Frontal cortex (tissue), 4 donors: ENCODE results near the gene BLNK. TPM values are rescaled to one million over a fixed set of nuclear protein-coding genes. Genes with fewer than 3 reads are reported as not detected.

Experiments
- DNase-seq, 2 donors: peaks; one replicate each; pipeline ENCODE4 v3.0.0; 2012; ENCODE audit warnings: low spot score in 2 of 2
- FAIRE-seq: peaks from 2 replicates; lab custom pipeline; 2012; peaks lifted over from hg19 to GRCh38; lab: Jason Lieb, UNC
- total RNA-seq: library from RNA; depleted of rRNA; stranded (reverse); fragments of >200 nt; gene quantifications from one replicate; pipeline ENCODE4 v1.2.3, GENCODE V29; 2014
- donor health status: control.
- donor health status: control.
- donor health status: control.

The BLNK gene
- total RNA-seq, 1 donor from 2014 or later, result 0.41 TPM

DNA sequence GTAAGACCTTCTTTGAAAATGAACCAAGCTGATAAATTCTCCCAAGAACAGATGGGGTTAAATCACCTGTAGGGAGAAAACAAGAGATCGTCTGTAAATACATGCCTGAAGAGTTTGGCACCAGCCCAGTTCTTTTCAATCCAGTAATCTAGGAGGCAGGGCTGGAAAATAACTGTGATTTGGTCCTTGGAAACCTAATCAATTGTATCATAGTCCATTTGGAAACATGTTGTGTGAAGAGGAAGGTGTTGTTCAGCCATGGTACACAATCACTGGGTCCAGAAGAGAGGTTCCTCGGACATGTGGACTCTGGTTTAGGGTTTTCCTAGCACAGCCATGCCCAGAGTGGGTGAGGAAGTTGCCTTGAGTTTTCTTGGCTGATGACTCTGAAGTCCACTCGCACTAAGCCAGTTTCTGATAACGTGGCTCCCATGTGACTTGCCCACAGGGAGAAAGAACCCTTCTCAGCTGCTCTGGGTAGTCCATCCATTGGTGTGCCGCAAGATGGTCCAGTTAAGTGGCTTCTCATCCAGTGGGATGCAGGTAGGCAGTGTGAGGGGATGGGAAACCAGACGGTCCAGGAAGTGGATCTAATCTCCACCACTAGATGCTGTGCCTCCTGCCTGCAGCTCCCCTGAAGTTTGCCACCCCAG lies 5.1 kb downstream of the BLNK start:
- FAIRE-seq (no peak), DNase-seq (no peak)

DNA sequence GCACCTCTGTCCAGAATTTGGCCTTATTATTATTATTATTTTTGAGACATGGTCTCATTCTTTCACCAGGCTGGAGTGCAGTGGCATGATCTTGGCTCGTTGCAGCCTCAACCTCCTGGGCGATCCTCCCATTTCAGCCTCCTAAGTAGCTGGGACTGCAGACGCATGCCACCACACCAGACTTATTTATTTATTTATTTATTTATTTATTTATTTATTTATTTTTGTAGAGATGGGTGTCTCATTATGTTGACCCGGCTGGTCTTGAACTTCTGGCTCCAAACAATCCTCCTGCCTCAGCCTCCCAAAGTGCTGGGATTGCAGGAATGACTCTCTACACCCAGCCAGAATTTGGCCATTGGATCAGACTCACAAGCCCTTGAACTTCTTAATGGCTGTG lies 6.4 kb downstream of the BLNK start:
- FAIRE-seq, result no peak

DNA sequence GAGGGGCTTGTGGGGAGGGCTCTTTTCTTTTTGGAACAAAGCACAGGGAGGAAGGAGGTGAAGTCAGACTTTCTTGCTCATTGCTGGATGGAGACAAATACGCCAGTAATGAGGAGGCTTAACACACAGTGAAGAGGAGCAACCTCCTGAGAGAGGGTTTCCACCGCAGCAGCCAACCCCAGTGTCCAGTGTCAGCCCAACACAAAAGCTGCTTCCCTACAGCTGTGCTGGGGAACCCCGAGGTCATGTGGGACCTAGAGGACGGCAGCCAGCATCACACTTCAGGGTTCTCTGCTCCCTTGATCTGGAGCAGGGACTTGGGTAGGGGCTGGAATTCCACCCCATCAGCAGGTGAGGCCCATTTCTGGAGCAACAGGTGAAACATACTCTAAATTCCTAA lies 7.7 kb downstream of the BLNK start:
- FAIRE-seq (no peak), DNase-seq (no peak)

More for the DNA sequence above, 6.4 kb downstream of the BLNK start:
- DNase-seq, result no peak

DNA sequence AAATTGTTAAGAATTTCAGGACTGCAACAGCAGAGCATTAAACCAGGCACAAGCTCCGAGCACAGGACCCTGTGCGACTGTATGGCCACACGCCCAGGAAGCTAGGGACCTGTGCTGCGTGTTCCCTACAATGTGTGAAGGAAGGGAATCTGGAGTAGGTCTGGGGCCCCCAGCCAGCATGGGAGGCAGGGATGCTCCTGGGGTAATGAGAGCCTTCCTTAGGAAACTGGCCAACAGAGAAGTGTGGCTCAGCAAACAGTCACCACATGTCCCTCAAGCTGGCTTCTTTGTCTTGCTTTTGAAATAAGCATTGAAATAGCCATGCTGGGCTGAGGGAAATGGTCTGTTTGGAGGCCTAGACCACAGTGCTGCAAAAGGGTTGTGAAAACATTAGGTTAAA lies 8.2 kb downstream of the BLNK start:
- FAIRE-seq (no peak), DNase-seq (no peak)

DNA sequence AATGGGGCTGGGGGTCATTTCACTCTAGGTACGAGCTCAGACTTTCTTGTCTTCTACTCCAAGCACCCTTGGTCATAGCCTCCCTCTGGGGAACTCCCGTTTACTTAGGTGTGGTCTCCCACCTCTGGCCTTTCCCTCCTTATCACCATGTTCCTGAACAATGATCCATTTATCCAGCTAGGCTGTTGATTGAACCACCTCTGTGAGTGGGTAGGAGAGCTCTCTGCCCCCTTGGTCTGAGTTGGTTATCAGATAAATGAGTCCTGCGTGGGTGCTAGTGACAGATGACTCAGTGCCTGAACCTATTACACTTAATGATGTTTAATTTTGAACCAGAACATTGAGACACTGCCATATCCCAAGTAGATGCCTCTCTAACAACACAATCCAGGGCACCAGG lies 9.4 kb downstream of the BLNK start:
- DNase-seq, result no peak
- FAIRE-seq, result no peak

DNA sequence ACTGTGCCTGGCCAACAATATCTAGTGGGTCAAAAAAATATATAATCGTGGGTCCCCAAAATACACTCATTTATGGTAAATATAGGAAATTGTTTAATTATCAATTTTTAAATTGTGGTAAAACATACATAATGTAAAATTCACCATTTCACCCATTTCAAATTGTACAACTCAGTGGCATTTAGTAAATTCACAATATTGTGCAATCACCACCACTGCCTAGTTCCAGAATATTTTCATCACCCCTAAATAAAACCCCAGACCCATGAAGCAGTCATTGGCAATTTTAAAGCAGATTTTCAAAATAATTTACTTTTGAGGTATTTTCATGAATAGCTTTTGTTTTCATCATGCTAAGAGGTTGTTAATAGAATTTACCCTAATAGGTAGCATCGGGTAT lies 10.2 kb downstream of the BLNK start:
- FAIRE-seq, result no peak
- no peak for DNase-seq

DNA sequence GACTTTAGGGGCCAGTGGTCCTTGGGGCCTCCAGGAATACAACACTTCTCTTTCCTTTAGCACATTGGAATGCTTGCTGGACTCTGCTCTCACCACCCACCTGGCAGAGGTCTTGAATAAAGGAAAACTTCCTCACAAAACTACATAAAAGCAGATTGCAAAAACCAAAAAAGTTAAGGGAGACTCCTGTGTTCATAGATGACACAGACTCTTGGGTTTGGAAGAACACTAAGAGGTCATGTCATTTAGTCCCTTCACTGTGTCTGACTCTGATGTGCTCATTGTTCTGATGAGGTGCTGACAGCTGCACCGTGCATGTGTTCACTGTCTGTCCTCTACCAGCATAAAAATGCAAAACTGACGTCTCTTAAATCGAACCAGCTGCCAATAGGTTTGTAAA lies 11.4 kb downstream of the BLNK start:
- DNase-seq, result no peak
- FAIRE-seq, result no peak

DNA sequence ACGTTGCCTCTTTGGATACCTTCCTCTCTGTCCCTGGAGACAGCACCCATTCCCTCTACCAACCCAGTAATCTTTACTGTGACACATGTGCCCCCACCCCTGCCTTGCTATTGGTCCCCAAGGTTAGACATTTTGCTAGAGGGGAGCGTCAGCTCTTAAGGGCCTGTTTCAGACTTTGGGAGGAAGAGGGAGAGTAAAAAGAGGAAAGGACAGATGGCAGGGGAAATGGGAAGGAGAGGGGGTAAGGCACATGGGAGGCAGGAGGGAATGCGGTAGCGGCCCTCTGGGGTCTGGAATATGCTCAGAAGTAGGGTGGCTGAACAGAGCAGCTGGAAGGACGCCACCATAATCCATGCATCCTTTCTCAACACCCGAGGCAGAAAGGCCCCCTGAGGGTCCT lies 12.2 kb downstream of the BLNK start:
- no peak for FAIRE-seq

DNA sequence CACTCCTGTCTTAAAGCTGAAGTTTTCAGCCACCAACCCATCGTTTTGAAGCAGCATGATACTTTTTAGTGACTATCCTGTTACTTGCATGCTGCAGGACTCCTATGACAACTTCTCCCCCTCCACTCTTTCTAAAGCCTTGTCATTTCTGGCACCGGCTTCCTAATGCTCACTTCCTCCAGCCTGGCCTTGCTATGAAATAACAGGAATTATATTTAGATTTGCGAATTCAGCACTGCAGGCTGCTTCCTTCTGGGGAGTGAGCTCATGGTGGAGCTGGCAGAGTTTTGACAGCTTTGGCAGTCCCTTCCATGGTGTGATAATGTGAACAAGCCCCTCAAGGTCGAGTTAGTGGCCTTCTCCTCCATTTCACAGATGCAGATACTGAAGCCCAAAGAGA lies 13.4 kb downstream of the BLNK start:
- FAIRE-seq (no peak), DNase-seq (no peak)

More for the DNA sequence above, 12.2 kb downstream of the BLNK start:
- DNase-seq, result no peak

DNA sequence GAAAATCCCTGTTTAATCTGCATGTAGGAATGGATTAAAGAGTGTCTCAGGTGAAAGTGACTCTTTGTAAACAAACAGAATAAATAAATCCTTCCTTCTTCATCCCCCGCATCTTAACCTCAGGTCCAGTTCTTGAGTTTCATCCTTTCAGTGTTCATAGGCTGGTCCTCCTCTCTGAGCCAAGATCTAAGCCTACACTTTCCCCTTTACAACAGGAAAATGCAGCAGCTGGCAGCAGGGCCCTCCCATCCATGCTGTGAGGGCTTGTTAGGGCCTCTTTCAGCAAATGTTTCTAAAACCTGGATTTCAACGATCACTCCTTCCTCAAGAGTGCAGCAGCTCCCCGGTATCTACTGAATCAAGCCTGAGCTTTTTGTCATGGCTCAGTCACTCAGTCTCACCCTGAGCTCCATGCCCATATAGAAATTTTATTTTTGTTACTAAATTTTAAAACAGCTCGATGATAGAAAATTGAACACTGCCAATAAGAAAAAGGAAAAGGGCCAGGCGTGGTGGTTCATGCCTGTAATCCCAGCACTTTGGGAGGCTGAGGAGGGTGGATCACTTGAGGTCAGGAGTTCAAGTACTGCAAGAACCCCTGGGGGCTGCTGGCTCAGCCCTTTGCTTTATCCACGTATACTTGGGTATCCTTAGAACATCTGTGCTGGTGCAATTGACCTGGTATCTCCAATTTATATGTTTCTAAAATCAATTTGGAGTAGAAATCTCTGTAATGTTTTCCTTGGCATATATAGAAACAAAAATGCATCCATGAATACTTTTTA lies 15.6 kb downstream of the BLNK start:
- FAIRE-seq (no peak), DNase-seq (no peak)

DNA sequence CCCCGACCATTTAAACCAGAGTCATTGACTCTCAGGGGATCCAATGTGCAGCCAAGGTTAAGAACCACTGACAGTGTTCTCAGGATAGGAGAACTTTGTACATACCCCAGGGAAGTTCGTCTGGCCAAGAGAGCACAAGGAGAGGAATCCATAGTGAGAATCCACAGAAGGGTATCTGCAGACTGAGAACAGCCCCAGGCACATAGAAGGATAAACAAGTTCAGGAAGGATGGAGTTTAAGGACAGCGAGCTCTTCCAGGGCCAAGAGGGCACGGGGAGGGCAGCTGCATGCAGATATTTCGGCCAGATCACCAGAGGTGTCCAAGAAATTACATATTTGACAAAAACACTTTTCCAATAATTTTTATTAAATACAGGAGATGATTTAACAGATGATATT lies 16.4 kb downstream of the BLNK start:
- DNase-seq, result no peak
- FAIRE-seq, result no peak

DNA sequence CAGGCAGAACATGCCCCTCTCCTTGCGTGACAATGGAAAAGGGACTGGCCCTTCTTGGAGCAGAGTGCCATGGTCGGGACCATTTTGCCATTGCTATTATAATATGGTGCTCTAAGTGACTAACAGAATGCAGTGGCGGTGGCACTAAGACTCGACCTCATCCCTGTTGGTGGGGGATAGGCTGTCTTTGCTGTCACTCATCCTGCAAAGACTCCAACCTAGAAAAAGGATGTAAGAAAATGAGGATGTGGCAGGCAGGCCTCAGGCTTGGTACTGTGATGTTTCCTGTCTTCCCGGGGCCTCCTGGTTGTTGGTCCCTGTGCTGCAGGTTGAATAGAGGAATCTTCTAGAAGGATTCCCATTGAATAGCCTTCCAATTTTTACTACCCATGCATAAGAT lies 18.6 kb downstream of the BLNK start:
- FAIRE-seq (no peak), DNase-seq (no peak)

DNA sequence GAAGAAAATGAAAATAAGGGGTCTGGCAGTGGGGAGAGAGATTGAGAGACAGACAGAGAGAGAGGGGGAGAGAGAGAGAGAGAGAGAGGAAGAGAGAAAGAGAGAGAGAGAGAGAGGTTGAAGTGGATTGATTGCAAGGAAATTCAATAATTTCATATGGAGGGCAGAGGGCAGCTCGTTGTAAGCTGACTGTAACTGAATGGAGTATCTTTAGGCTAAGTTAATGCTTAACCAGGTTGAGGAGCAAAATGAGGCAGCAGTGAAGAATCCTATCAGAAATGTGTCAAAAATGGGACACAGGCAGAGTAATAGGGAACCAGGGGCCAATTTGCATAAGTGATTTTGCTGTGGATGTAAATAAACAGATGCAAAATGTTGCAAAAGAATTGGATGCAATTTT lies 21.0 kb downstream of the BLNK start:
- no peak for FAIRE-seq
- no peak for DNase-seq

DNA sequence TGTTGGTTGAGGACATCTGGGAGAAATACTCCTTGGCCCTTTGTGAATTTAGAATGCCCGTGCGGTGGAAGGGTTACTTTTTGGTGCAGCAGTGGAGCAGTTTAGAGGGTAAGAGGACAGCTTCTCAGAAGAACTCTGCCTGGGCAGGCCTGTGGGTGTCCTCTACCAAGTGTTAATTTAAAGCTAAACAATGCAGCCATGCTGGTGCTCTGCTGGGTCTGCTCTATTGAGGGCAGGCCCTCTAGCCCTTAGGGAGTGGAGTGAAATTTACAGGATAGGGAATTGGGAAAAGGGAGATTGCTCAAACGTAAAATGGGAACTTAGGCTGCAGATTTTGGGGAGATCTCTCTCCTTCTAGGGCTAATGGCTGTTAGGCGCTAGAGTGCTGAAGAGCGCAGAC lies 22.1 kb downstream of the BLNK start:
- FAIRE-seq, result no peak

DNA sequence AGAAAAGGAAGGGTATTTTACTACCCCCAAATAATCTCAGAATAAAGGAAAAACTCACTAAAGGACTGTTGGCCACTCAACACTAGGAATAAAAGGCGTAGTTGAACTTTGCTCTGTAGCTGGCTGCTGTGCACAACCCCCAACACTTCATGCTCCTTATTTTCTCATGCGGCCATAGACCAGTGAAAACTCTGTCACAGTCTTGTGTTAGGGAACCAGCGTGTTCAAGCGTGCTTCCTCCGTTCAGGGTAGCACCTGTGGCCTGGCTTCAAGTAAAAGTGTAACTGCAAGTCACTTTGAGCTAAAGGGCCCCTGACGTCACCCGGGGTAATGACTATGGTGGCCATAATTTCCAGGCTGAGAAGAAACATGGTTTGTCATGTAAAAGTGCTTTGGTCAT lies 27.0 kb downstream of the BLNK start:
- FAIRE-seq, result no peak
- DNase-seq, result no peak

More for the DNA sequence above, 22.1 kb downstream of the BLNK start:
- DNase-seq, result no peak

DNA sequence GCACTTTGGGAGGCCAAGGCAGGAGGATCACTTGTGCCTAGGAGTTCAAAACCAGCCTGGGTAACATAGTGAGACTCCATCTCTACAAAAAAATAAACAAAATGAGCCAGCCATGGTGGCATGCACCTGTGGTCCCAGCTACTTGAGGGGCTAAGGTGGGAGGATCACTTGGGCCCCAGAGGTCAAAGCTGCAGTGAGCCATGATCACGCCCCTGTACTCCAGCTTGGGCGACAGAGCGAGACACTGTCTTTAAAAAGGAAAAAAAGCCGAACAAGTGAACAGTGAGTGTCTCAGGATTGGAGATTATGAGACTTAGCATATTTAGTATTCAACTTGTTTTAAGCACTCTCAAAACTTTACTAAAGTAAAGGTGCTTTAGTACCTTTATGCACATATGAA lies 28.1 kb downstream of the BLNK start:
- DNase-seq (no peak), FAIRE-seq (no peak)

DNA sequence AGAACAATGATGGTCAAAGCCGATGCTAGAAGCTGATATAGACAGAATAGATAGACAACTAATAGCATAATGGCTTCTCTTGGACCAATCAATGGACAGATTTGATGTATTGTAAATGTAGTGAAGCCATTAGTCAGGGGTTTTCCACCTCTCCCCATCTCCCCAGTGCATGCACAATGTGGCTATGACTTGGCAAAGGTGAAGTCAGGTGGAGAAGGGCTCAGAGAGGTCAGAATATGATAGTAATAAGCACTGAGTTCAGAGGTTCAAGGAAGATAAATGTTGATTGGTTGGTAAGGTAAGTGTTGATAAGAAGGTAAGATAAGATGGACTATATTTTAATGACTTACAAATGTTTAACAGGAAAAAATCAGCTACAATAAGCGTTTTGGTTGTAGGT lies 28.5 kb downstream of the BLNK start:
- DNase-seq (no peak), FAIRE-seq (no peak)

DNA sequence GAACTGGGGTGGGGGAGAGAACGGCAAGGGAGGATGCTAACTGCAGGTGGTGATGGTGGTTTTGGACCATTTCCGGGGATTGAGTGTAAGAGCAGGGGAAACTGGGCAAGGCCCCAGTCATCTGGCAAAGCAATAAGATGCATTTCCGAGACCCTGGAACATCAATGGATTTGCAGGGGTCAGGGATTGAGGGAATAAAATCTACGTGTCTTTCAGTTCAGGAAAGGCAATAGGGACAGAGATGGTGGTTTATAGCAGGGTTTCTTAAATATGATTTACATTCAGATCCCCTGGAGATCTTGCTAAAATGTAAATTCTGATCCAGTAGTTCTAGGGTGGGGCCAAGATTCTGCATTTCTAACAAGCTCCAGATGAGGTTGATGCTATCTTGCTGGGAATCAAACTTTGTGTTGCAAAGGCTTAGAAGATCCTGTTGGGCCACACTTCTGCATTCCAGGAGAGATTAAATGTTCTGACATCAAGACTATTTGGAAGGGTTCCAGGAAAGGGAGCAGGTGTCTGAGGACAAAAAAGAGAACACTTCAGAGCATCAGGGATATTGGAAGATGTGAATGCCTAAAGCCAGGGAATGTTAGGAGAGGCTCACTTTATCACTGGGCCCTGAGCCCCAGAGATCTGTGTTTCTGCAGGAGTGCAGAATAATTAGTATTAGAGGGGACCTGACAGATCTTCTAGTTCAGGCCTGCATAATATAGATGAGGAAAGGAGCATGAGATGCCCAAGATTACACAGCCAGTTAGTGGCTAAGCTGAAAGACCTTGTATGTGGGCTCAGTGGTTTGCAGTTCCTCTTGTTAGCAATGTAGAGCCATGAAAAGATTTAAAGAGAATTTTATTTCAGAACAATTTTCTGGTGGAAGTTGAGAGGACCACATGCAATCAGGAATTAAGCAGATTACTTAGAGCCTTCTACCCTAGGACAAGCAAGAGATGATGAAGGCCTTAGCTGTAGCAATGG lies 32.4 kb downstream of the BLNK start:
- FAIRE-seq (no peak), DNase-seq (no peak)

DNA sequence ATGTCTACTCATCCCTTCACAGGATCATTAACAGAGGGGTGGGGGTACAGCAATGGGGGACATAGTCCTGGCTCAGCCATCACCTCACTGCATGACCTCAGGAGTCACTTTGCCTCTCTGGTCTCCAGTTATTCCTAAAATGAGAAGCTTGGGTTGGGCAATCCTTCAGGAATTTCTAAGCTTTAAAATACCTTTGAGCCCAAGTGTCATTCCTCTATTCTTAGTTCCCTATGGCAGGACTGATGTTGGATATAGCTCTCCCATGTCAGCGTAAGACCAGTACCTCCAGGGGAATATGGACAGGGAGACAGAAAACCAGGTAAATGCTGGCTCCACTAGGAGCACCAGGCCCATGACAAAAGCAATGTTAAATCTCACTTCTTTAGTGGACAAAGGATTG lies 34.5 kb downstream of the BLNK start:
- FAIRE-seq (no peak), DNase-seq (no peak)

DNA sequence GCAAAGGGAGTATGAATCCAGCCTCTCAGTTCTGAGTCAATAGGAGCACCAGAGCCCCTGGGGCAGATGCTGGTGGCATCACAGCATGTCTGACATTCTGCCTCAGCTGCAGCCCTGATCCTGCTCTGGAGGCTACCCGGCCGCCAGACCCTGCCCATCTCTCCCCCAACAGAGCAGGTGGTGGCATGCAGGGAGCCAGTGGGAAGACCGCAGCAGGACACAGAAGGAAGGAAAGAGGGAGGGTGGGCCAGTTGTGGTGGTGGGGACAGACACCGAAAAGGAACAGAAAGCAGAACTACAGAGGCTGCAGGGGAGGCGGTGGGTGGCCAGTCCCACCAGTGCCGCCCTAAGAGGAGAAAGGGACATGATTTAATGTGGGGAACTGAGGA lies 35.3 kb downstream of the BLNK start:
- FAIRE-seq (no peak), DNase-seq (no peak)
